Spleen (tissue), 11 donors: ENCODE data around the gene KIF5A. TPM values are rescaled to one million over a fixed set of nuclear protein-coding genes. Genes with fewer than 3 reads are reported as not detected.
A peak's percentile ranks its signal among the peaks of the same experiment; 100 is the strongest.

Experiments
- DNase-seq: peaks from one replicate; pipeline ENCODE4 v3.0.0-alpha.2; 2020
- H3K27ac ChIP-seq, 8 donors: fragments of 200-600 bp; sonication (generic) in 7 of 8; 1 replicate in 4 of 8; 2 replicates in 4 of 8; pipeline versions ENCODE4 v1.5.0 to v1.8.0; 2016 to 2021; ENCODE audit warnings: inconsistent platforms in 4 of 8, mild to moderate bottlenecking in 4 of 8, moderate library complexity in 1 of 8
- H3K27me3 ChIP-seq, 7 donors: fragments of 200-600 bp; sonication (generic) in 6 of 7; replicated peaks in 1 of 7; 1 replicate in 4 of 7; 2 replicates in 3 of 7; pipeline versions ENCODE4 v1.5.0 to v1.8.0; 2016 to 2021; ENCODE audit warnings: inconsistent platforms in 3 of 7, mild to moderate bottlenecking in 1 of 7
- H3K36me3 ChIP-seq, 6 donors: fragments of 200-600 bp; sonication (generic) in 5 of 6; 1 replicate in 4 of 6; 2 replicates in 2 of 6; pipeline versions ENCODE4 v1.5.0 to v1.8.0; 2016 to 2021; ENCODE audit warnings: inconsistent platforms in 2 of 6
- H3K4me1 ChIP-seq, 6 donors: fragments of 200-600 bp; sonication (generic) in 5 of 6; 1 replicate in 3 of 6; 2 replicates in 3 of 6; pipeline versions ENCODE4 v1.5.0 to v1.8.0; 2016 to 2021; ENCODE audit warnings: inconsistent platforms in 3 of 6
- H3K4me3 ChIP-seq, 8 donors: fragments of 200-600 bp; sonication (generic) in 7 of 8; 1 replicate in 4 of 8; 2 replicates in 4 of 8; pipeline versions ENCODE4 v1.5.0 to v1.8.0; 2016 to 2021; ENCODE audit warnings: inconsistent platforms in 4 of 8, mild to moderate bottlenecking in 4 of 8, moderate library complexity in 2 of 8
- H3K9me3 ChIP-seq, 8 donors: fragments of 200-600 bp; sonication (generic) in 7 of 8; 1 replicate in 4 of 8; 2 replicates in 4 of 8; pipeline versions ENCODE4 v1.5.0 to v1.8.0; 2016 to 2021; ENCODE audit warnings: inconsistent platforms in 4 of 8
- CTCF ChIP-seq, 11 experiments: fragments of 200-600 bp in 7 of 11; fragments of 450-650 bp in 4 of 11; sonication (generic) in 4 of 11; IDR thresholded peaks in 8 of 11; conservative IDR thresholded peaks in 3 of 11; 1 replicate in 7 of 11; 2 replicates in 4 of 11; pipeline versions ENCODE4 v1.4.0 to v1.8.0; 2016 to 2021; ENCODE audit warnings: antibody characterized with exemption in 11 of 11, inconsistent platforms in 4 of 11, mild to moderate bottlenecking in 1 of 11
- POLR2A ChIP-seq, 3 donors: fragments of 450-650 bp; IDR thresholded peaks; one replicate each; pipeline ENCODE4 v1.5.1; 2017; ENCODE audit warnings: antibody characterized with exemption in 3 of 3, mild to moderate bottlenecking in 1 of 3
- POLR2AphosphoS5 ChIP-seq, 3 donors: sonication (generic); formaldehyde crosslinking; IDR thresholded peaks; one replicate each; pipeline ENCODE4 v1.5.1; 2017; ENCODE audit warnings: antibody characterized with exemption in 3 of 3
- WGBS, 5 donors: extraction: QIAGEN DNeasy Blood & Tissue Kit in 3 of 5; methylation state at CpG; one replicate each; pipeline versions ENCODE4 v1.1.5 to v1.1.7; 2013 to 2018; 5-methylcytosine and 5-hydroxymethylcytosine counted together
- intact Hi-C: fragments of 100-400 bp; cut with DNase I; formaldehyde crosslinking; loops from one replicate; pipeline ENCODE4 v1.15.0; 2023; ENCODE audit warnings: low total_unique reads
- polyA plus RNA-seq, 3 donors: library from polyadenylated mRNA; stranded (reverse); fragments of 200-250 nt; gene quantifications; one replicate each; pipeline ENCODE4 v1.2.1, GENCODE V29; 2013
- total RNA-seq, 7 donors: library from RNA; depleted of rRNA in 3 of 7; stranded (reverse); fragments of >200 nt in 3 of 7; fragmentation: NEBNext Ultra II Directional in 4 of 7; extraction: Animal tissue kit (Norgen Biotek cat#: 25700) in 4 of 7; gene quantifications; one replicate each; pipeline versions ENCODE4 v1.1.0 to v1.2.1, GENCODE V29; 2016 to 2021
- donor health status: healthy with polysubstance abuse.
- donor health status: DM: no; HTN: no; CAD: no; lungs with moderate emphysema.
- donor health status: DM: no; HTN: no; CAD: no.
- donor health status: Bipolar disorder and iron deficiency.
- donor health status: healthy.
- donor health status: DM: no; HTN: no; CAD: no.
- donor health status: DM: yes; HTN: yes; CAD: no.

KIF5A gene
- total and polyA plus RNA-seq, 10 donors, result 0.07 to 0.76 (median 0.13) TPM; not detected in 1

- 88 to 92% (median 88%) methylated on average over 15 to 16 of the region's 16 CpGs for WGBS, 5 donors
- Histone ChIP-seq H3K9me3 (no peaks in the 10 kb centered on the region), H3K36me3 (peaks cover 0 to 71% (median 68%) of the 10 kb centered on the region in 6 donors), H3K4me3 (no peak overlapping the region), H3K27me3 (no peaks in the 10 kb centered on the region), H3K4me1 (peaks cover 30 to 60% (median 43%) of the 10 kb centered on the region in 6 donors), H3K27ac (peak overlapping the region in 2 of 8 donors; percentile 99 to 100)
- TF ChIP-seq POLR2AphosphoS5 (IDR thresholded peaks at IDR 0.05) (no peak), CTCF (IDR thresholded peaks at IDR 0.05 in 8 of 11, conservative IDR thresholded peaks at IDR 0.05 in 3 of 11) (no peak), POLR2A (IDR thresholded peaks at IDR 0.05) (no peak)
- intact Hi-C loops, result no loop called here
- no peak for DNase-seq
These were observed 24.0 kb upstream of the KIF5A start for GRCh38 chr12:57525615-57526383.

- Histone ChIP-seq H3K9me3 (no peaks in the 10 kb centered on the region), H3K36me3 (peaks cover 0 to 79% (median 76%) of the 10 kb centered on the region in 6 donors), H3K27ac (peak overlapping the region in 2 of 8 donors; percentile 39 to 100), H3K4me1 (peaks cover 22 to 52% (median 35%) of the 10 kb centered on the region in 6 donors), H3K4me3 (no peak overlapping the region), H3K27me3 (no peaks in the 10 kb centered on the region)
- no peak for DNase-seq
- intact Hi-C loops, result no loop called here
- TF ChIP-seq POLR2AphosphoS5 (IDR thresholded peaks at IDR 0.05) (peak in 2 of 3 donors; percentile 4 to 49), POLR2A (IDR thresholded peaks at IDR 0.05) (no peak)
- WGBS, 5 donors, result 81 to 94% (median 86%) methylated on average over 3 to 4 of the region's 4 CpGs
These were observed 23.2 kb upstream of the KIF5A start for GRCh38 chr12:57526477-57527126.

- H3K9me3 ChIP-seq, result no peaks in the 10 kb centered on the region
- no peak for DNase-seq
- TF ChIP-seq POLR2A (IDR thresholded peaks at IDR 0.05) (no peak), POLR2AphosphoS5 (IDR thresholded peaks at IDR 0.05) (peak in 1 of 3 donors; percentile 2)
- H3K4me1 ChIP-seq, result peaks cover 17 to 46% (median 29%) of the 10 kb centered on the region in 6 donors
- H3K27ac ChIP-seq, result peak overlapping the region in 2 of 8 donors; percentile 39 to 100
- peaks cover 0 to 85% (median 82%) of the 10 kb centered on the region in 6 donors for H3K36me3 ChIP-seq
- no peak overlapping the region for H3K4me3 ChIP-seq
- no peaks in the 10 kb centered on the region for H3K27me3 ChIP-seq
- WGBS, 5 donors, result 69 to 88% (median 85%) methylated on average over 5 of the region's 5 CpGs
- intact Hi-C loops, result no loop called here
These were observed 22.7 kb upstream of the KIF5A start for GRCh38 chr12:57527184-57527583.

GRCh38 chr12:57528176-57528575 lies 21.7 kb upstream of the KIF5A start:
- TF ChIP-seq POLR2A (IDR thresholded peaks at IDR 0.05), result no peak
- no peak for TF ChIP-seq CTCF (IDR thresholded peaks at IDR 0.05 in 8 of 11, conservative IDR thresholded peaks at IDR 0.05 in 3 of 11)
- TF ChIP-seq POLR2AphosphoS5 (IDR thresholded peaks at IDR 0.05), result peak in 1 of 3 donors; percentile 40
- Histone ChIP-seq H3K27ac (peak overlapping the region in 1 of 8 donors; percentile 23), H3K36me3 (peaks cover 0 to 95% (median 92%) of the 10 kb centered on the region in 6 donors), H3K27me3 (no peaks in the 10 kb centered on the region), H3K4me3 (no peak overlapping the region), H3K4me1 (peaks cover 17 to 43% (median 26%) of the 10 kb centered on the region in 6 donors), H3K9me3 (no peaks in the 10 kb centered on the region)
- intact Hi-C loops, result no loop called here
- DNase-seq, result no peak
- 87 to 94% (median 93%) methylated on average over 11 to 12 of the region's 12 CpGs for WGBS, 5 donors
